Nephron (organoid): Measurements from ENCODE around the gene CDH23.

Experiments
- H3K27ac Mint-ChIP-seq, 3 experiments: 2 replicates each; pipeline ENCODE4 v1.8.0; 2020; ENCODE audit warnings: mixed read lengths in 3 of 3, mild to moderate bottlenecking in 2 of 3, moderate library complexity in 1 of 3
- H3K27me3 Mint-ChIP-seq: 2 replicates; pipeline ENCODE4 v1.8.0; 2021; ENCODE audit warnings: low read depth, mild to moderate bottlenecking, moderate library complexity, mixed read lengths
- H3K36me3 Mint-ChIP-seq: 2 replicates; pipeline ENCODE4 v1.8.0; 2020; ENCODE audit warnings: low read depth, mixed read lengths
- H3K4me1 Mint-ChIP-seq: 2 replicates; pipeline ENCODE4 v1.8.0; 2020; ENCODE audit warnings: mixed read lengths
- H3K4me3 Mint-ChIP-seq, 3 experiments: 2 replicates each; pipeline ENCODE4 v1.8.0; 2020; ENCODE audit warnings: mild to moderate bottlenecking in 3 of 3, mixed read lengths in 3 of 3, moderate library complexity in 2 of 3
- H3K9me3 Mint-ChIP-seq: 2 replicates; pipeline ENCODE4 v1.8.0; 2020; ENCODE audit warnings: mixed read lengths
- CTCF ChIP-seq, 3 experiments: fragments of 200-600 bp; sonication (generic); IDR thresholded peaks; one replicate each; pipeline ENCODE4 v1.5.0; 2021; ENCODE audit warnings: antibody characterized with exemption in 3 of 3; ENCODE audit not compliant: unreplicated experiment in 3 of 3

CDH23 gene

GRCh38 chr10:71409516-71410104 is 12.9 kb downstream of the CDH23 start:
- H3K4me3 Mint-ChIP-seq: no peak overlapping the region
- peaks cover 16% of the 10 kb centered on the region for H3K27me3 Mint-ChIP-seq
- no peak for TF ChIP-seq CTCF (IDR thresholded peaks at IDR 0.05; ENCODE audit: unreplicated experiment in 3 of 3)
- H3K27ac Mint-ChIP-seq: no peak overlapping the region
- H3K4me1 Mint-ChIP-seq: peaks cover 5% of the 10 kb centered on the region
- peaks cover 22% of the 10 kb centered on the region for H3K9me3 Mint-ChIP-seq
- no peaks in the 10 kb centered on the region for H3K36me3 Mint-ChIP-seq

- Mint-ChIP-seq H3K9me3 (peaks cover 22% of the 10 kb centered on the region), H3K27me3 (peaks cover 12% of the 10 kb centered on the region), H3K4me1 (no peaks in the 10 kb centered on the region), H3K36me3 (no peaks in the 10 kb centered on the region), H3K27ac (no peak overlapping the region), H3K4me3 (no peak overlapping the region)
- no peak for TF ChIP-seq CTCF (IDR thresholded peaks at IDR 0.05; ENCODE audit: unreplicated experiment in 3 of 3)
Measured at GRCh38 chr10:71413581-71413980, 16.9 kb downstream of the CDH23 start.

- TF ChIP-seq CTCF (IDR thresholded peaks at IDR 0.05; ENCODE audit: unreplicated experiment in 3 of 3): no peak
- H3K4me3 Mint-ChIP-seq: no peak overlapping the region
- H3K4me1 Mint-ChIP-seq: no peaks in the 10 kb centered on the region
- H3K36me3 Mint-ChIP-seq: no peaks in the 10 kb centered on the region
- H3K27me3 Mint-ChIP-seq: peaks cover 9% of the 10 kb centered on the region
- peaks cover 22% of the 10 kb centered on the region for H3K9me3 Mint-ChIP-seq
- no peak overlapping the region for H3K27ac Mint-ChIP-seq
Measured at GRCh38 chr10:71414359-71414758, 17.6 kb downstream of the CDH23 start.

GRCh38 chr10:71419002-71419540 is 22.4 kb downstream of the CDH23 start:
- peaks cover 9% of the 10 kb centered on the region for H3K4me1 Mint-ChIP-seq
- peaks cover 3% of the 10 kb centered on the region for H3K9me3 Mint-ChIP-seq
- no peaks in the 10 kb centered on the region for H3K36me3 Mint-ChIP-seq
- no peak overlapping the region for H3K27ac Mint-ChIP-seq
- H3K27me3 Mint-ChIP-seq: peaks cover 20% of the 10 kb centered on the region
- TF ChIP-seq CTCF (IDR thresholded peaks at IDR 0.05; ENCODE audit: unreplicated experiment in 3 of 3): no peak
- H3K4me3 Mint-ChIP-seq: no peak overlapping the region

GRCh38 chr10:71419750-71420149 is 23.0 kb downstream of the CDH23 start:
- H3K27ac Mint-ChIP-seq: no peak overlapping the region
- H3K36me3 Mint-ChIP-seq: no peaks in the 10 kb centered on the region
- no peaks in the 10 kb centered on the region for H3K9me3 Mint-ChIP-seq
- peaks cover 9% of the 10 kb centered on the region for H3K4me1 Mint-ChIP-seq
- H3K4me3 Mint-ChIP-seq: no peak overlapping the region
- peaks cover 20% of the 10 kb centered on the region for H3K27me3 Mint-ChIP-seq
- TF ChIP-seq CTCF (IDR thresholded peaks at IDR 0.05; ENCODE audit: unreplicated experiment in 3 of 3): no peak

- H3K27me3 Mint-ChIP-seq: peaks cover 22% of the 10 kb centered on the region
- no peaks in the 10 kb centered on the region for H3K36me3 Mint-ChIP-seq
- H3K27ac Mint-ChIP-seq: no peak overlapping the region
- no peak for TF ChIP-seq CTCF (IDR thresholded peaks at IDR 0.05; ENCODE audit: unreplicated experiment in 3 of 3)
- H3K4me3 Mint-ChIP-seq: no peak overlapping the region
- no peaks in the 10 kb centered on the region for H3K9me3 Mint-ChIP-seq
- H3K4me1 Mint-ChIP-seq: peaks cover 9% of the 10 kb centered on the region
Measured at GRCh38 chr10:71421075-71421434, 24.3 kb downstream of the CDH23 start.
